ENCODE data around the gene ATP8A2. TPM values are rescaled to one million over a fixed set of nuclear protein-coding genes. Genes with fewer than 3 reads are reported as not detected.

The ATP8A2 gene
- polyA plus RNA-seq, 1 donor from 2014 or later: 11.9 TPM

- H3K9me3 ChIP-seq (ENCODE audit: low read length): peaks cover 4% of the 10 kb centered on the region
- no peaks in the 10 kb centered on the region for H4K20me1 ChIP-seq (ENCODE audit: insufficient read depth)
- no peaks in the 10 kb centered on the region for H3K36me3 ChIP-seq (ENCODE audit: insufficient read depth, low read length)
- no peak overlapping the region for H3K9ac ChIP-seq (ENCODE audit: low read length)
- no peak overlapping the region for H3K4me3 ChIP-seq (ENCODE audit: low read length)
- H3K79me2 ChIP-seq (replicated peaks; ENCODE audit: insufficient read depth, low read length): no peaks in the 10 kb centered on the region
- H3F3A ChIP-seq (ENCODE audit: insufficient read depth, low read length, poor library complexity, severe bottlenecking): no peaks in the 10 kb centered on the region
- TF ChIP-seq CTCF (IDR thresholded peaks at IDR 0.05; ENCODE audit: poor library complexity, severe bottlenecking) (no peak), EP300 (conservative IDR thresholded peaks at IDR 0.05; ENCODE audit: poor library complexity, severe bottlenecking) (no peak), TAF1 (IDR thresholded peaks at IDR 0.05; ENCODE audit: low read depth) (no peak), REST (IDR thresholded peaks at IDR 0.05; ENCODE audit: borderline replicate concordance) (no peak), RAD21 (conservative IDR thresholded peaks at IDR 0.05) (no peak), EZH2 (IDR thresholded peaks at IDR 0.05; ENCODE audit: borderline replicate concordance, insufficient read depth, low read length, poor library complexity, severe bottlenecking) (no peak)
- no peaks in the 10 kb centered on the region for H3K9me2 ChIP-seq (ENCODE audit: insufficient read depth, low read length)
- H2AFZ ChIP-seq (ENCODE audit: low read depth, low read length): no peak overlapping the region
- H3K4me2 ChIP-seq (ENCODE audit: low read length): no peak overlapping the region
- no peak overlapping the region for H3K27ac ChIP-seq (ENCODE audit: low read length)
- H3K27me3 ChIP-seq (ENCODE audit: insufficient read depth, low read depth, low read length): no peaks in the 10 kb centered on the region
These were observed 620.3 kb downstream of the ATP8A2 start for GRCh38 chr13:25992076-25992475.

GRCh38 chr13:26007261-26008125 lies 635.7 kb downstream of the ATP8A2 start:
- Histone ChIP-seq H3K9me3 (ENCODE audit: low read length) (peaks cover 6% of the 10 kb centered on the region), H3K4me2 (ENCODE audit: low read length) (no peak overlapping the region), H3K4me3 (ENCODE audit: low read length) (no peak overlapping the region), H4K20me1 (ENCODE audit: insufficient read depth) (no peaks in the 10 kb centered on the region), H3K27me3 (ENCODE audit: insufficient read depth, low read depth, low read length) (no peaks in the 10 kb centered on the region), H3K79me2 (replicated peaks; ENCODE audit: insufficient read depth, low read length) (no peaks in the 10 kb centered on the region), H3K9ac (ENCODE audit: low read length) (no peak overlapping the region), H3K36me3 (ENCODE audit: insufficient read depth, low read length) (peaks cover 3% of the 10 kb centered on the region), H3F3A (ENCODE audit: insufficient read depth, low read length, poor library complexity, severe bottlenecking) (no peaks in the 10 kb centered on the region), H2AFZ (ENCODE audit: low read depth, low read length) (no peak overlapping the region), H3K9me2 (ENCODE audit: insufficient read depth, low read length) (no peaks in the 10 kb centered on the region), H3K27ac (ENCODE audit: low read length) (no peak overlapping the region)
- TF ChIP-seq EZH2 (IDR thresholded peaks at IDR 0.05; ENCODE audit: borderline replicate concordance, insufficient read depth, low read length, poor library complexity, severe bottlenecking): no peak
